ENCODE results near the gene TGFB1I1. TPM values are rescaled to one million over a fixed set of nuclear protein-coding genes. Genes with fewer than 3 reads are reported as not detected.

The TGFB1I1 gene
- total and polyA plus RNA-seq, 2 of the 4 experiments (the other 2 are of a cell fraction), result 24.9 to 128 TPM

Other genes starting within 250 kb of the TGFB1I1 start
- under 0.01 TPM in 1 of 2 replicates, not detected in the other for gene ITGAM, start 212.2 kb upstream of the TGFB1I1 start, total RNA-seq (2012; rRNA removed)
- not detected in 2 replicates for gene ITGAM, start 212.2 kb upstream of the TGFB1I1 start, polyA plus RNA-seq (2012; rRNA removed)
- 0.18 TPM in 1 of 2 replicates, not detected in the other for gene ITGAX, start 117.0 kb upstream of the TGFB1I1 start, total RNA-seq (2012; rRNA removed)
- 0.09 TPM in 2 replicates for gene ITGAX, start 117.0 kb upstream of the TGFB1I1 start, polyA plus RNA-seq (2012; rRNA removed)
- gene ITGAD, start 78.8 kb upstream of the TGFB1I1 start, total RNA-seq (2012; rRNA removed), result not detected in 2 replicates
- not detected in 2 replicates for gene ITGAD, start 78.8 kb upstream of the TGFB1I1 start, polyA plus RNA-seq (2012; rRNA removed)
- gene COX6A2, start 43.8 kb upstream of the TGFB1I1 start, total RNA-seq (2012; rRNA removed), result not detected in 2 replicates
- gene COX6A2, start 43.8 kb upstream of the TGFB1I1 start, polyA plus RNA-seq (2012; rRNA removed), result not detected in 2 replicates
- under 0.01 TPM in 2 replicates for gene ZNF843, start 29.4 kb upstream of the TGFB1I1 start, total RNA-seq (2012; rRNA removed)
- gene ZNF843, start 29.4 kb upstream of the TGFB1I1 start, polyA plus RNA-seq (2012; rRNA removed), result 0.13 and 0.27 TPM in 2 replicates
- 2.3 and 3.1 TPM in 2 replicates for gene ARMC5, start 12.7 kb upstream of the TGFB1I1 start, total RNA-seq (2012; rRNA removed)
- gene ARMC5, start 12.7 kb upstream of the TGFB1I1 start, polyA plus RNA-seq (2012; rRNA removed), result 7.5 and 10.2 TPM in 2 replicates
- gene SLC5A2, start 11.0 kb downstream of the TGFB1I1 start, total RNA-seq (2012; rRNA removed), result under 0.01 TPM in 1 of 2 replicates, not detected in the other
- gene SLC5A2, start 11.0 kb downstream of the TGFB1I1 start, polyA plus RNA-seq (2012; rRNA removed), result 0.10 TPM in 1 of 2 replicates, not detected in the other
- gene RUSF1, start 36.2 kb downstream of the TGFB1I1 start, total RNA-seq (2012; rRNA removed), result 22.2 and 22.9 TPM in 2 replicates
- gene RUSF1, start 36.2 kb downstream of the TGFB1I1 start, polyA plus RNA-seq (2012; rRNA removed), result 63.6 and 65.0 TPM in 2 replicates
- gene AHSP, start 55.7 kb downstream of the TGFB1I1 start, total RNA-seq (2012; rRNA removed), result not detected in 2 replicates
- not detected in 2 replicates for gene AHSP, start 55.7 kb downstream of the TGFB1I1 start, polyA plus RNA-seq (2012; rRNA removed)